ENCODE results near the gene ZBTB46.
"Not testable (repeated sequence)": the region's sequence is repeated elsewhere in the genome, so short reads cannot be mapped to it uniquely, and the experiment has no call there.

ZBTB46 gene

DNA sequence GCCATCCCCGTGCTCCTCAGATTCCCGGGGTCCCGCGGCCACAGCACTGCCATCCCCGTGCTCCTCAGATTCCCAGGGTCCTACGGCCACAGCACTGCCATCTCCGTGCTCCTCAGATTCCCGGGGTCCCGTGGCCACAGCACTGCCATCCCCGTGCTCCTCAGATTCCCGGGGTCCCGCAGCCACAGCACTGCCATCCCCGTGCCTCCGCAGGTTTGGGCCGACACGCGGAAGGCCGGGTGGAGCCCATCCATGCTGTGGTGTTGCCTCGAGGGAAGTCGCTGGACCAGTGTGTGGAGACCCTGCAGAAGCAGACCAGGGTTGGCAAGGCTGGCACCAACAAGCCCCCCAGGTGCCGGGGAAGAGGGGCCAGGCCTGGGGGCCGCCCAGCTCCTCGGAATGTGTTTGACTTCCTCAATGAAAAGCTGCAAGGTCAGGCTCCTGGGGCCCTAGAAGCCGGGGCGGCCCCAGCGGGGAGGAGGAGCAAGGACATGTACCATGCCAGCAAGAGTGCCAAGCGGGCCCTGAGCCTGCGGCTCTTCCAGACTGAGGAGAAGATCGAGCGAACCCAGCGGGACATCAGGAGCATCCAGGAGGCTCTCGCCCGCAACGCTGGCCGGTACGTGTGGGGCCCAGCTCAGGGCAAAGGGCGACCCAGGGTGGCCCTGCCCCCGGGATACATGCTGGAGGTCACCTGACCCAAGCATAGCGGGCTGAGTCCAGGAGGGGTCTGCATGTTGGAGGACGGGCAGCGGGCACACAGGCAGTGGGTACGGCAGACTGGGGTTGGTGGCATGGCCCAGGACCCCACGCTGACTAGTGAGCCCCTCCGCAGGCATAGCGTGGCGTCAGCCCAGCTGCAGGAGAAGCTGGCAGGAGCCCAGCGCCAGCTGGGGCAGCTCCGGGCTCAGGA lies 95.9 kb downstream of the ZBTB46 start:
- H3K4me3 ChIP-seq (ENCODE audit: low read depth, low read length), result no peak overlapping the region
- DNase-seq (ENCODE audit: low read depth), result no peak
- no peak for TF ChIP-seq CTCF (conservative IDR thresholded peaks at IDR 0.05; ENCODE audit: low read depth, low read length)

DNA sequence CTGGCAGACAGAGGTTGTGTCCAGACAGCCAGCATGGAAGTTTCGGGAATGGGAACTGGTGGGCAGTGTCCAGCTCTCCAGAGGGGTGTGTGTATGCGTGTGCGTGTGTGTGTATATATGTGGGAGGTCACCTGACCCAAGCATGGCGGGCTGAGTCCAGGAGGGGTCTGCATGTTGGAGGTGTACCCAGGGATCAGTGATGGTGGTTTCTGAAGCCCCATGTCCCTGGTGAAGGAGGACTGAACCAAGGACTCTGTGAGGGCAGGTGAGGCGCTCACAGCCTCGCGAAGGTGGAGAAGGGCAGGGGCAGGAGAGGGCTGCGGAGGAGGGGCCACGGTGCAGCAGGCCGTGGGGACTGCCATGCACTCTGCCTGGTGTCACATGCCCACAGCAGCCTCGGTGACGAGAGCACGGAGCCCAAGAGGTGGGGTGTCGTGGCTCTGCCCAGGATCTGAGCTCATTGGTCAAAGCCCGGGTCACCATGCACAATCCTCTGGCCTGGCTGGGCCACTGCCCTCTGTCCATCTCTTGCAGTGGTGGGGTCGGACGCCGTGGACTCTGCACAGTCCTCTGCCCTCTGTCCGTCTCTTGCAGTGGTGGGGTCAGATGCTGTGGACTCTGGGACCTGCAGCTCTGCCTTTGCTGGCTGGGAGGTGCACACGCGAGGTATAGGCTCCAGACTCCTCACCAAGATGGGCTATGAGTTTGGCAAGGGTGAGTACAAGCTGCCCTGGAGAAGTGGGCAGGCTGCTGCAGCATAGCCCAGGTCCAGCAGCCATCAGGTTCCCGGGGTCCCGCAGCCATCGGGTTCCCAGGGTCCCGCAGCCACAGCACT lies 96.7 kb downstream of the ZBTB46 start:
- no peak for DNase-seq (ENCODE audit: low read depth)
- no peak overlapping the region for H3K4me3 ChIP-seq (ENCODE audit: low read depth, low read length)
- no peak for TF ChIP-seq CTCF (conservative IDR thresholded peaks at IDR 0.05; ENCODE audit: low read depth, low read length)

GRCh38 chr20:63733579-63734081 lies 97.4 kb downstream of the ZBTB46 start:
- H3K4me3 ChIP-seq (ENCODE audit: low read depth, low read length), result no peak overlapping the region
- DNase-seq (ENCODE audit: low read depth), result no peak
- TF ChIP-seq CTCF (conservative IDR thresholded peaks at IDR 0.05; ENCODE audit: low read depth, low read length), result no peak

- DNase-seq (ENCODE audit: low read depth), result no peak
- TF ChIP-seq CTCF (conservative IDR thresholded peaks at IDR 0.05; ENCODE audit: low read depth, low read length), result no peak
- H3K4me3 ChIP-seq (ENCODE audit: low read depth, low read length), result no peak overlapping the region
Measured at GRCh38 chr20:63733117-63733516, 97.9 kb downstream of the ZBTB46 start.

DNA sequence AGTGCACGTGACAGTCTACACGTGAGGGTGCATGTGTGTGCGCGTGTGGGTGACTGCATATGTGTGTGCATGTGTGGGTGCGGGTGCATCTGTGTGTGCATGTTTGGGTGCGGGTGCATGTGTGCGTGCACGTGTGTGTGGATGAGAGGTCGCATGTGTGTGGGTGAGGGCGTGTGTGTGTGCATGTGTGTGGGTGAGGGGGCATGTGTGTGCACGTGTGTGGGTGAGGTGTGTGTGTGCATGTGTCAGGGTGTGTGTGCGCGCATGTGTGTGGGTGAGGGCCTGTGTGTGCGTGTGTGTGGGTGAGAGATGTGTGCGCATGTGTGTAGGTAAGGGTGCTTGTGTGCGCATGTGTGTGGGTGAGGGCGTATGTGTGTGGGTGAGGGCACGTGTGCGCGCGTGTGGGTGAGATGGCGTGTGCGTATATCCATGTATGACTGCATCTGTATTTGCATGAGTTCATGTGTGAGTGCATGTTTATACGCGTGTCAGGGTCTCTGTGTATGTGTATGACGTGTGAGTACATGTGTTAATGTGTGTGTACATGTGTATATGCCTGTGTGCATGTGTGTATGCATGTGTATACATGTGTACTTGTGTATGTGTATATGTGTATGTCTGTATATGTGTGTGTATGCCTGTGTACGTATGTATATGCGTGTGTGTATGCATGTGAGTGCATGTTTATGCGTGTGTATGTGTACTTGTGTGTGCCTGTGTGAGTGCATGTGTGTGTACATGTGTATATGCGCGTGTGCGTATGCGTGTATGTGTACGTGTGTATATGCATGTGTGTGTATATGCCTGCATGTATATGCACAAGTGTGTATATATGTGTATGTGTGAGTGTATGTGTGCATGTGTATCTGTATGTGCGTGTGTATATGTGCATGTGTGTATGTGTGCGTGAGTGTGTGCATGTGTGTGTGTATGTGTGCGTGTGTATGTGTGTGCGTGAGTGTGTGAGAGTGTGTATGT lies 98.7 kb downstream of the ZBTB46 start:
- H3K4me3 ChIP-seq (ENCODE audit: low read depth, low read length), result no peak overlapping the region
- no peak for TF ChIP-seq CTCF (conservative IDR thresholded peaks at IDR 0.05; ENCODE audit: low read depth, low read length)
- no peak for DNase-seq (ENCODE audit: low read depth)

DNA sequence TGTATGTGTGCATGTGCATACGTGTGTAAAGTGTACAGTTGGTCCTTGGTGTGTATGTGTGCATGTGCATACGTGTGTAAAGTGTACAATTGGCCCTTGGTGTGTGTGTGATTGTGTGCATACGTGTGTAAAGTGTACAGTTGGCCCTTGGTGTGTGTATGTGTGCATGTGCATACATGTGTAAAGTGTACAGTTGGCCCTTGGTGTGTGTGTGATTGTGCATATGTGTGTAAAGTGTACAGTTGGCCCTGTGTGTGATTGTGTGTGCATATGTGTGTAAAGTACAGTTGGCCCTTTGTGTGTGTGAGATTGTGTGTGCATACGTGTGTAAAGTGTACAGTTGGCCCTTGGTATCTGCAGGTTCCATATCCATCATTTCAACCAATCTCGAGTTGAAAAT lies 99.7 kb downstream of the ZBTB46 start:
- H3K4me3 ChIP-seq (ENCODE audit: low read depth, low read length), result no peak overlapping the region

DNA sequence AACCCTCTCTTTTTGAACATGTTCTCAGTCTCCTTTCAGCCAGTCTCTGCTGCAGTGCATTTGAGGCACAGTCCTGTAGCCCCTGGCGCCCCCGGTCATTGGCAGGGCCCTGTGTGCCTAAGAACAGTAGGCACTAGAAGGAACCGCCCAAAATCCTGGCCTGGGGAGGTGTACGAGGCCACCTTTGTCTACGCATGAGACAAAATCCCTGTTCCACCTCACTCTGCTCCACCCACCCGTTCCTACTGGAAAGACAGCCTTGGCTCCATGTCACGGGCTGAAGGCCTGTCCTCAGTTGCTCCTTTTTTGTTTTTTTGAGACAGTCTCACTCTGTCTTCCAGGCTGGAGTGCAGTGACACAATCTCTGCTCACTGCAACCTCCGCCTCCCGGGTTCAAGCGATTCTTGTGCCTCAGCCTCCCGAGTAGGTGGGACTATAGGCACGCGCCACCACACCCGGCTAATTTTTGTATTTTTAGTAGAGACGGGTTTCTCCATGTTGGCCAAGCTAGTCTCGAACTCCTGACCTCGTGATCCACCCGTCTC lies 100.8 kb downstream of the ZBTB46 start:
- not testable (repeated sequence) for DNase-seq (ENCODE audit: low read depth); H3K4me3 ChIP-seq (ENCODE audit: low read depth, low read length)

More for the DNA sequence above, 99.7 kb downstream of the ZBTB46 start:
- TF ChIP-seq CTCF (conservative IDR thresholded peaks at IDR 0.05; ENCODE audit: low read depth, low read length), result no peak
- DNase-seq (ENCODE audit: low read depth), result no peak

DNA sequence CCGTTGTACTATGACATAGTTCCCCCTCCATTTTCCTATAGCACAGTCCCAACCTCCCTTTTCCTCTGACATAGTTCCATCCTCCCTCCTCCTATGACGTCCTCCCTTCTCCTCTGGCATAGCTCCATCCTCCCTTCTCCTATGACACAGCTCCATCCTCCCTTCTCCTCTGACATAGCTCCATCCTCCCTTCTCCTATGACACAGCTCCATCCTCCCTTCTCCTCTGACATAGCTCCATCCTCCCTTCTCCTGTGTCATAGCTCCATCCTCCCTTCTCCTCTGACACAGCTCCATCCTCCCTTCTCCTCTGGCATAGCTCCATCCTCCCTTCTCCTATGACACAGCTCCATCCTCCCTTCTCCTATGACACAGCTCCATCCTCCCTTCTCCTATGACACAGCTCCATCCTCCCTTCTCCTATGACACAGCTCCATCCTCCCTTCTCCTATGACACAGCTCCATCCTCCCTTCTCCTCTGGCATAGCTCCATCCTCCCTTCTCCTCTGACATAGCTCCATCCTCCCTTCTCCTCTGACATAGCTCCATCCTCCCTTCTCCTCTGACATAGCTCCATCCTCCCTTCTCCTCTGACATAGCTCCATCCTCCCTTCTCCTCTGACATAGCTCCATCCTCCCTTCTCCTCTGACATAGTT lies 108.0 kb downstream of the ZBTB46 start:
- not testable (repeated sequence) for DNase-seq (ENCODE audit: low read depth)

More for the DNA sequence above, 108.0 kb downstream of the ZBTB46 start:
- not testable (repeated sequence) for H3K4me3 ChIP-seq (ENCODE audit: low read depth, low read length)

All from choroid plexus epithelial cell (primary cell).